ENCODE results near the gene COX6B2. TPM values are rescaled to one million over a fixed set of nuclear protein-coding genes. Genes with fewer than 3 reads are reported as not detected.

Gene COX6B2
- total RNA-seq, 1 donor from 2014 or later, result 0.24 TPM

GRCh38 chr19:55362990-55363716 is 8.6 kb upstream of the COX6B2 start, which contains the start of gene GARIN5B:
Gene GARIN5B, minus strand, starts transcription at chr19:55363260. Its CDS starts 194 bp downstream, at chr19:55363066.
- no peak for DNase-seq (ENCODE audit: low read depth)

GRCh38 chr19:55362174-55362989 is 7.9 kb upstream of the COX6B2 start:
- no peak for DNase-seq (ENCODE audit: low read depth)

GRCh38 chr19:55360902-55361301 is 6.4 kb upstream of the COX6B2 start:
- DNase-seq (ENCODE audit: low read depth), result no peak

GRCh38 chr19:55358943-55359908 is 4.7 kb upstream of the COX6B2 start:
- no peak for DNase-seq (ENCODE audit: low read depth)

GRCh38 chr19:55358493-55358892 is 4.0 kb upstream of the COX6B2 start:
- DNase-seq (ENCODE audit: low read depth), result no peak

GRCh38 chr19:55355213-55355821 is 798 bp upstream of the COX6B2 start:
- DNase-seq (ENCODE audit: low read depth), result no peak

GRCh38 chr19:55353803-55354697 is 469 bp downstream of the COX6B2 start:
- DNase-seq (ENCODE audit: low read depth), result peak; percentile 44

- no peak for DNase-seq (ENCODE audit: low read depth)
These were observed 1.1 kb downstream of the COX6B2 start for GRCh38 chr19:55353356-55353802.

- DNase-seq (ENCODE audit: low read depth), result no peak
These were observed 1.9 kb downstream of the COX6B2 start for GRCh38 chr19:55352549-55353145.

GRCh38 chr19:55352040-55352439 is 2.5 kb downstream of the COX6B2 start:
- no peak for DNase-seq (ENCODE audit: low read depth)

- DNase-seq (ENCODE audit: low read depth), result no peak
These were observed 3.8 kb downstream of the COX6B2 start for GRCh38 chr19:55350620-55351315.

GRCh38 chr19:55348317-55349034 is 6.0 kb downstream of the COX6B2 start:
- DNase-seq (ENCODE audit: low read depth), result no peak

- DNase-seq (ENCODE audit: low read depth), result no peak
These were observed 7.0 kb downstream of the COX6B2 start for GRCh38 chr19:55347442-55348009.

- DNase-seq (ENCODE audit: low read depth), result no peak
These were observed 7.6 kb downstream of the COX6B2 start for GRCh38 chr19:55346725-55347441.

- peak; percentile 82 for DNase-seq (ENCODE audit: low read depth)
These were observed 8.4 kb downstream of the COX6B2 start for GRCh38 chr19:55345818-55346724.

Measured in myocyte (in vitro differentiated cells).